AG08395 (cell line): Measurements from ENCODE around the gene IRF7.

Experiments used
- DNase-seq: peaks from one replicate; pipeline ENCODE4 v3.0.0; 2012; ENCODE audit warnings: mixed read lengths, low spot score

The IRF7 gene

DNA sequence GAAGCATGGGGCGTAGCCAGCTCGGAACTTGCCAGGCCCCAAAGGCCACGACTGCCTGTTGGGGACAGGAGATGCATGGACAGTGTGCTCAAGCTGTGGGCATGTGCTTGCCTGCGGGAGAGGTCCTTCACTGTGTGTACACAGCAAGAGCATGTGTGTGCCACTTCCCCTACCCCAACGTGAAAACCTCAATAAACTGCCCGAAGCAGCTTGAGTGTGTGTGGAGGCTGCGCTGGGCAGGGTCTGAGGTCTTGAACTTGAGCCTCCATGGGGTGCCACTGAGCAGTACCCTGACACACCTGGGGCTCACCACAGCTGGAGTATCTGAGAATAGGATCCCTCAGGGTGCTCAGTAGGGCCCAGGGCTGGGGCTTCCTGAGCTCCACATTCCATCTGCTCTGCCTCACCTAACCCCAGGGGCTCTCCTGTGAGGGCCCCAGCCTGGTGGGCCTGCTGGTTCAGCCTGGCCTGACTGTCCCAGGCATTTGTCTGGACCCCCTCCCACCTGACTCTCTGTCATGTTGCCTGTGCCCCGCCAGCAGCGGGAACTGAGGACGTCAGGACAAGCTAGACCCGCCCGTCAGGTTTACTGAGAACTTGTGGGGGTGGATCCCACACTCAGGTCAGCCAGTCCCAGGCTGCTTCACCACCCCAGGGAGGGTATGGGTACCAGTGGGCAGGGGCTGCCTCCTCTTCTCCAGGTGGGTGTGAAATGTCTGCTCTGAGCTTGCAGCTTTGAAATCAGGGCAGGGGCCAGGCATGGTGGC is 51.8 kb downstream of the IRF7 start:
- no peak for DNase-seq

DNA sequence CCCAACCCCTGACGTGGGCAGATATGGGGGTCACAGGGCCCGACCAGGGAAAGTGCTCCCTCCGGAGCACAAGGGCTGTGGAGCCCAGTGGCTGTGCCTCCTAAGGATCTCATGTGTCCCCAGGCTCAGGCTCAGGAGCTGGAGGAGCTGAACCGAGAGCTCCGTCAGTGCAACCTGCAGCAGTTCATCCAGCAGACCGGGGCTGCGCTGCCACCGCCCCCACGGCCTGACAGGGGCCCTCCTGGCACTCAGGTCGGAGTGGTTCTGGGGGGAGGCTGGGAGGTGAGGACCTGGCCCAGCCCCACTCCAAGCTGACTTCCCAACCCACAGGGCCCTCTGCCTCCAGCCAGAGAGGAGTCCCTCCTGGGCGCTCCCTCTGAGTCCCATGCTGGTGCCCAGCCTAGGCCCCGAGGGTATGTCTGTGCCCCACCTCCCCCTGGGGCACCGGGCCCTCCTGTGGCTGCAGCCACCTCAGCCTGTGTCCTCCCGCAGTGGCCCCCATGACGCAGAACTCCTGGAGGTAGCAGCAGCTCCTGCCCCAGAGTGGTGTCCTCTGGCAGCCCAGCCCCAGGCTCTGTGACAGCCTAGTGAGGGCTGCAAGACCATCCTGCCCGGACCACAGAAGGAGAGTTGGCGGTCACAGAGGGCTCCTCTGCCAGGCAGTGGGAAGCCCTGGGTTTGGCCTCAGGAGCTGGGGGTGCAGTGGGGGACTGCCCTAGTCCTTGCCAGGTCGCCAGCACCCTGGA is 52.5 kb downstream of the IRF7 start:
- DNase-seq, result no peak
